Cortex of kidney (tissue), 1 donor: ENCODE measurements around the gene MAD1L1.

ENCODE experiments used
- DNase-seq: peaks from one replicate; lab custom pipeline; 2025; lab: John Stamatoyannopoulos, UW

The MAD1L1 gene

DNA sequence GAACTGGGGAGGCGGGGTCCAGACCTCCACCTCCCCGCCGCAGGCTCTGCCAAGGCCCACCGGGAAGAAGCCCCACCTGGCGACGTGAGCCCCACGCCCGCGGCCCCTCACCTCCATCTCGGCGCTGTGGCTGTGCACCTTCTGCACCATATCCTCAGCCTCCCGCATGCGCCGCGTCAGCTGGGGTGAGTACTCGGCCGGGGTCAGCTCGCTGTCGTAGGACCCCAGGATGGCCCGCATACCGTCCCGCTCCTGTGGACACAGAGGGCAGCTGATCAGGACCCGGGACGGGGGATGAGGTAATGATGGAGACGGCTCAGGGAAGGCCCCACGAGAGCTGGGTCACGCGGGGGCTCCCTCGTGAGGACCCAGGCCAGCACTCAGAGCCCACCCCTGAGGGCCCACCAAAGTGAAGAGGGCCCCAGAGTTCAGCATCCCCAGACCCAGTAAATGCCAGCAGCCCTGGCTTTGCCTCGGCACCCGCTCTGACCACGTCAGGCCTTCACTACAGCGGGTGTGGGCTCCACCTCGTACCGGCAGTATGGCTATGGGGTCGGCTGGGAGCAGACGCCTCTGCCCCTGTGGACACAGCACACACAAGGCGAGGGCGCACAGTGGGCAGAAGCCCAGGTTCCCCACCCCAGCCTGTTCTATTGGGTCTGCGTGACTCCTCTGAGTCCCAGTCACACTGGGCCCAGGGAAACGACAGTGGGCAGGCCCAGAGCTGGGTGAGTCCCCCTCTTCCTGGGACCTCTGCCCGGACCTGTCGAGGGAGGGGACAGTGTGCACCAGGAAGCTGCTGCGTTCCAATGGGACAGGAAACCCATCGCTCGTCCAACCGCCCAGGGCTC is 218.1 kb downstream of the MAD1L1 start:
- no peak for DNase-seq

DNA sequence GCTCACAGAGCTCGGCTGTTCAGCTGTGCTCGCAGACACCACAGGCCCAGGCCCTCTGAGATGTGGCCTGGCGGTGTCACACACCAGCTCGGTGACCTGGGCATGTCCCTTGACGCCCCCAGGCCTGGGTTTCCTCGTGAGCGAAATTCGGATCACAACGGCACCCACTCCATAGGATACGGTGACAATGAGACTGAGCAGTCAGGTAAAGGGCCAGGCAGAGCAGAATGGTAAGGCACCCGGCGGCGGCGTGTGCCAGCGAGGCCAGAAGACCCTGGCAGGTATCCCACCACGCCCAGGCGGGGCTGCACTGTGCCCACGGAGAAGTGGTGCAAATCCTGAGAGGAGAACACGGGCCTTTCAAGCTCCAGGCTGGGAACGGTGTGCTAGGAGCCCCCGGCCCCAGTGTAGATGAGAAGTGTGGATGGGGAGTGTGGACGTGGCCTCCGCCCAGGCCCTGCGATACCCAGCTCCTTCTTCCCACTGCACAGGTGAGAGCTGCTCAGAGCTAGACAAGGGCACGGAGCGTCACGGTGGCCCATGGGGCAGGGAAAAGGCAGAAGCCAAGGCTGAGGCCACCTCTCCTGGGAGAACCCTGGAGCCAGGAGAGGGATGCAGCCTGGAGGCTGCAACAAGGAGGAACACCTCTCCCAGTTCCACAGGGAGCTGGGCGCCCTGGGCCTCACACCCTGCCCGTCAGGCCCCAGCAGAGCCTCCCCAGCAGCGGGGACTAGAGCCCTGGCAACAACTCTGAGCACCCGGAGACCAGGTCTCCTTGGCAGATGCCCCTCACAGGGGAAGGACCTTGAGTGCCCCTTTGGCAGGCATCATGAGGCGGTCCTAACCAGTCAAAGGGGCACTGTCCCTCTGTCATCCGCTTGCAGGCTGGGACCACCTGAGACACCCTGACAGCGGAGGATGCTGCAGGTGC is 219.1 kb downstream of the MAD1L1 start:
- no peak for DNase-seq

DNA sequence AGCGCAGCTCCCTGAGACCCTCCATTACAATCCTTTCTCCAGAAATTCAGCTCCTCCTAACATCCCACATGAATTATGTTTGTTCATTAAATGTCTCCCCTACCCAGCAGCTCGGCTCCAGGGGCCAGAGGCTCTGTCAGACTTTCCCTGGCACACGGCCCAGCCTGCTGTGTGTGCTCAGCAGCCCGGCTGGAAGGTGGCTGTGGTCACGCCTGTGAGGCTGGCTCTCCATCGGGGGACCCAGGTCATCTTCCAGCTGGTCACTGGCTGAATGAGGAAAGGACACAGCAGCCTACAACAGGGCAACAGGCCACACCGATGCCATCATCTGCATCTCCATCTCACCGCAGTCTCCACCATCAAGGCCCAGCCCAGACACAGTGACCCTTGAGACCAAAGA is 219.8 kb downstream of the MAD1L1 start:
- no peak for DNase-seq

DNA sequence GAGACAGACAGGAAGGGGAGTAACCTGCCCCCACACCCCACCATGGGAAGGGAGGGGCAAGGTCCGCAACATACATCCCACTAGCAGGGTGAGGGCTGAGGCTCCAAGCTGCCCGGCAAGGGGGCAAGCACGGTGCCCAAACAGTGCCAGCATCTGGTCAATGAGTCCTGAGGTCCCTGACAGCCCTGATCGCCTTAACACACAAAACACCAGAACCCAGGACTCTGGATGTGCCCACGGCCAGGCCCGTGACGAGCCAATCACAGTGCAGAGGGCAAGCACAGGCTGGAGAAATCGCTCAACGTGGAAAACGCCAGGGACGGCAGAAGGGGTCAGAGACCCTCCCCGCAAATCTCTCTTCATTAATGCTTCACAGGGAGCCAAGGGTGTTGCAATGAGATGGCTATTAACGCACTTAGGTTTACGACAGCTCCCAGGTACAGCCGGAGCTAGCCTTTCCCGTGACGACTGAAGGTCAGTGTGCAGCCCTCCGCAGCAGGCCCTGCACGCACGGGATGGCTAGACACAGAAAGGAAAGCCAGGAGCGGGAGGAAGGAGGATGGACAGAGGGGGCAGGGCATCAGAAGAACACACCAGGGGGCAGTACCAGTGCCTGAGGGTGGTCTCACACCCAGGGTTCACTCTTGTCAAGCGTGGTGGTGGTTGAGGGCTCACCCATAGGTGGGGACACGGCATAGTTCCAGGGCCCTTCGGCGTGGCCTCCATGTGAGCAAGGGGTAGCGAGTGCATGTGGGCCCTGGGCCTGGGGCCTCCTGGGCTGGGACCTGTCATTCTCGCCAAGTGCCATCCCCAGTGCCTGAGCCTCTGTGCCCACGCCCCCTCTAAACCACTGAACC is 220.5 kb downstream of the MAD1L1 start:
- no peak for DNase-seq

DNA sequence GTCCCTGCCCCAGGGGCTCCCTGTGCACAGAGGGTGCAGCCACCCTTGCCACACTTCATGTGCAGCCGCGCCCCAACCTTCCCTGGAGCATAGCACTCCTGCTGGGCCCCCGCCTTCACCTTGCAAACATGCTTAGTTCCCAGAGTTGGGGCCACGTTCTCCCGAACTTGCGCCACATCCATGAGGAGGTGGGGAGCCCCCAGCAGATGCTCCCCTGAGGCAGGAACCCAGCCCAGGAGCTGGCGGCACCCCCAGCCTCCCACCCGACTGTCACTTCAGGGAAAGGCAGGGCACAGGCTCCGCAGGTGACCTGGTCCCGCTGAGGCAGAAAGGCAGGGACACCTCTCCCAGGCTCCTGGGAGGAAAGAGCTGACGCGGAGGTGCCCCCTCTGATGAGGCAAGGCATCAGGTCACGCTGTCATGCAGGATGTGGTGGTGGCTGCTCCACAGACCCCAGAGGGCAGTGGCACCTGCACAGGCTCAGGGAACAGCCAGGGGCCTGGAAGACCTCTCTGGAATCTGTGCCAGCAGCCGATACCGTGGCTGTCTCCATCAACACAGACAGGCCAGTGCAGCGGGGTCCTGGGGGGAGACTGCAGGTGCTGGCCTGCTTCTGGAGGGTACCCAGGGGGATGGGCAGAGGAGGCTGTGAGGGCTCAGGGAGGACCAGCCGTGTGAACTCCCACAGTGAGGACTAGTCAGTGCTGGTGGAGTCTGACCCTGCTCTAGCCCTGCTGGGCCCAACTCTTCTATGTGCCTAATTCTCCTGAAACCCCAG is 221.3 kb downstream of the MAD1L1 start:
- no peak for DNase-seq

DNA sequence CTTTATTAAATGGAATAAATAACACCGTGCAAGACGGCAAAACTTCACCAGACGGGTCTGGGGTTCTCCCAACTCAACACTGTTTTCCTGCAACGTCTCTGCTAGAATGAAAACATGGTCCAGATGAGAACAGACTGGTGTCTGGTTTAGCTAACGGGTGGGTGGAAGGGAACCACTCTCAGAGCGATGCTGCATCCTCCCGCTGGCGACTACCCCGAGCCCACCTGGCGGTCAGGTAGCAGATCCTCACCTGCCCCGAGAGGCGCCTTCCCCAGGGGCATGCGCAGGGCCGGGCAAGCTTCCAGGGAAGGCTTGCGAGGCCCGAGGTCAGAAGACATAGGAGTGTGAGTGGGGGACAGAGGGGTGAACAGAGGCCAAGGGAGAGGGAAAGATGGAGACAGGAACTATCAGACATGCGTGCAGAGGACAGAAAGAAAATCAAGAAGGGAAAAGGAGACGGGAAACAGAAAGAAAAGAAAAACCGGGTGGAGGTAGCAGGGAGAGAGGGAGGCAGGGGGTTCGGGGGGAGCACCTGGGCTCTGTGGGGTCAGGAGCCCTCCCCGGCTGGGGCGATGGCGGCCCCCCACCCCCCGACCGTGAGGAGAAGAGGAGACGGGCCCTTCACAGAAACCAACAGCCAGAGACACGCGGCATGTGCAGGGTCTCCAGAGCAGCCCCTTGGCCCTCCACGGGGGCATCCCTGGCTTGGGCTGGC is 222.0 kb downstream of the MAD1L1 start:
- DNase-seq, result no peak

DNA sequence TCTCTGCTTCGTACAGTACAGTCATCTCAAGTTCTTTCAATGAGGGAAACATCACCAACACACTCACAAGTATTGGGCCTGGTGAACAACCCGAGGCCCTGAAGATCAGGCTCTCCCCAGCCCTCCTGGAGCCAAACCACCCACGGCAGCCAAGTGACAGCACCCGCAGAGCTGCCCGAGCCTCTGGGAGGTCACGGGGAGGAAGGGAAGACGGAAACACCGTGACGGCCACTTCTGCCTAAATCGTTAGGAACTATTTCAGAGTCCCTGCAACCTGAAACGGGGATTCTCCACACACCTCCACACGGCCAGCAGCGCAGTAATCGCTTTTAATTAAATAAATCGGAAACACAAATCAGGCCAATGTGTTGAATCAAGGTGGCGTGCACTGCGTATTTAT is 222.6 kb downstream of the MAD1L1 start:
- DNase-seq, result no peak

DNA sequence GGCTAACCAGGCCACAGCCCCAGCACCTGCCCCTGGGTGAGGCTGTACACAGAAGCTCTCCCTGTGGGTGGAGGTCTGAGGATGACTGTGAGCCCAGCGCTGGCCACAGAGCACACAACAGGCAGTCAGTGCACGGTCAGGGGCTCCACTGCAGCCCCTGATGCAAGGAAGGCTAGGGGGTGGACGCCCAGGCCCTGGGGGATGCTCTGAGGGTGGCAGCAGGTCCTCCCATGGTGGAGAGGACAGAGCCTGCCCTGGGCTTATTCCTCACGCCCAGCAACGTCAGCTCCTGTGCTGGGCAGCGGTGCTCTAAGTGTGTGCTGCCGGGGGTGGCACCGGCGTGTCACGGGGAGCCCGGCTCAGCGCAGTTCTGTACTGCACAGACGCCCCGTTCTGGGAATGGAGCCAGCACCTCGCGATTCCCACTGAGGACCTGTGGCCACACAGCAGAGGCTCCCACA is 223.2 kb downstream of the MAD1L1 start:
- no peak for DNase-seq

DNA sequence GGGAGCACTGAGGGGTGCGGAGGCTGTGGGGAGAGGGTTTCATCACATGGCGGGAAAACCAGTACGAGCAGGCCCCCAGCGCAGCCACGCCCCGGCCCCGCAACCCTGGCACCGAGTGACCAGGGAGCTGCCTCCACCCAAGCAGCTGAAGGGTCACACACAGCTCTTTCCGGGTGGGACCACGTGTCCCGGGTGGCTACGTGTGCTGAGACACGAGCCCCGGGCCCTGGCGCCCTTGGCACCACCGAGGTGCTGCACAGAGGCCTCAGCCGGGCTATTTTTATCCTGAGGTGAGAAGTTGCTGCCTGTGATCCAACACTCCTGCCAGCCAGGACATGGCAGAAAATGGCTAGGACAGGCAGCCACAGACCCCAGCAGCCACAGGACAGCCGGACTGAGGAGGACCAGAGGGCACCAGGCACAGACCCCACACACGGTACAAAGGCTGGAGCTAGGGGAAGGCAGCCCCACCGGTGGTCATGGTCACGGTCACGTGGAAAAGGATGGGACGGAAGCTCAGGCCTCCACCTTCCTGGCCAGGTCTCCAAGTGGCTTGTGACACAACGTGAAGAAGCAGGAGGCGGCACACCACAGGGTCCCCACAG is 223.7 kb downstream of the MAD1L1 start:
- DNase-seq, result no peak

DNA sequence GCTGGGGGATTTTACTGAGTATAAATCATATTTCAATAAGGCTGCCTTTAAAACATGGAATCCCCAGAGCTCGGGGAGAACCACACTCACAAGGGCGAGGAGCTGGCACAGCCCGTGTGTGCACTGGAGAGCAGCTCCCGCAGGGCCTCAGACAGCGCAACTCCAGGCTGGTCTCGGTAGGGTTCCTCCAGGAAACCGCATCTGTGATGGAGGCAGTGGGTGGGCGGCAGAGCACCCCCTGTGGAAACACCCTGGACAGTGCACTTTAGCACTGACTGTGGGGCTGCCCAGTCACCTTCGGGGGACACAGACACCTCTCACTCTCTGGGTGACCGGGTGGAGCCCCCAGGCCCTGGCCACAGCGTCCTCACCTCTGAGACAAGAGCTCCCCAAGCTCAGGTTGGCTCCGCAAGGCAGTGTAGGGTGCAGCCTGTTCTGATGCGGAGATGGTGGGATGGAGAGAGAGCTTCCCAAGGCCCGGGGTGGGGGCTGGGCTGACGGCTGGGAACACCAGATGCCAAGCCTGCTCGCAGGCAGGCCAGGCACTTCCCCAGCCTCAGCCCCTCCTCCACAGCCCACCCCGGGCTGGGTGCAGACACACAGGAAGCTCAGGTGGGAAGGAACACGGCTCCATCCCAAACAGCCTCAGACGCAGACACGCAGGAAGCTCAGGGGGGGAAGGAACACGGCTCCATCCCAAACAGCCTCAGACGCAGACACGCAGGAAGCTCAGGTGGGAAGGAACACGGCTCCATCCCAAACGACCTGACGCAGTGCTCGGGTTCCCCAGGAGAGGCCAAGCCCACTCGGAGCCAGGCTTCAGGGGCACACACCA is 224.4 kb downstream of the MAD1L1 start:
- DNase-seq, result no peak

DNA sequence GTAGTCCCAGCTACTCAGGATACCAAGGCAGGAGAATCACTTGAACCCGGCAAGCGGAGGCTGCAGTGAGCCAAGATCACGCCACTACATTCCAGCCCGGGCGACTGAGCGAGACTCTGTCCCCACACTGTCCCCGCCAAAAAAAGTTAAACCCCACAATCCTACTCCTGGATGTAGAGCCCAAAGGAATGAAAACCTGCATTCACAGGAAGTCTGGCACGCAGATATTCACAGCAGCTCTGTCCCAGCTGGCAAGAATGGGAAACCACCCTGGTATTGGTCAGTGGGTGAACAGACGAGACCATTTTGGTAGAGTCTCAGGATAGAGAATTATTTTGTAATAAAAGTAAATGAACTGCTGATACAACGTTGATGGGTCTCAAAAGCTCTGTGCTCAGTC is 225.2 kb downstream of the MAD1L1 start:
- no peak for DNase-seq

DNA sequence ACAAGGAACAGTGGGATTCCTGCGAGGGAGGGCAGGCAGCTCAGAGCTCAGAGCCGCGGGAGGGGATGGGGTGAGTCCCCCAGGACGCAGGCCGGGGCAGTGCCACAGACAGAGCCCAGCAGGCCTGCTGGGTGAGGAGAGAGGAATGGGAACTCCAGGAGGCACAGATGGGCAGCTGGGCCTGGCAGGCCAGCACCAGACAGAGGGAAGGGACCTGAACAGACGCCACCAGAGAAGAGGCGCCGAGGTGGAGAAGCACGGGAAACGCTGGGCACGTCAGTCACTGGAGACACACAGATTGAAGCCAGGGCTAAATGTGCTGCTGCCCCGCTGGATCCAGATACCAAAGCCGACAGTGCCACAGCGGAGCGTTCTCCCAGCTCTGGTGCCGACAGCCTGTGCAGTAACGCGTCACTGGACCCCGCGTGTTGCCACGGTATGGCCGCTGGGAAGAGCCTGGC is 225.8 kb downstream of the MAD1L1 start:
- no peak for DNase-seq

DNA sequence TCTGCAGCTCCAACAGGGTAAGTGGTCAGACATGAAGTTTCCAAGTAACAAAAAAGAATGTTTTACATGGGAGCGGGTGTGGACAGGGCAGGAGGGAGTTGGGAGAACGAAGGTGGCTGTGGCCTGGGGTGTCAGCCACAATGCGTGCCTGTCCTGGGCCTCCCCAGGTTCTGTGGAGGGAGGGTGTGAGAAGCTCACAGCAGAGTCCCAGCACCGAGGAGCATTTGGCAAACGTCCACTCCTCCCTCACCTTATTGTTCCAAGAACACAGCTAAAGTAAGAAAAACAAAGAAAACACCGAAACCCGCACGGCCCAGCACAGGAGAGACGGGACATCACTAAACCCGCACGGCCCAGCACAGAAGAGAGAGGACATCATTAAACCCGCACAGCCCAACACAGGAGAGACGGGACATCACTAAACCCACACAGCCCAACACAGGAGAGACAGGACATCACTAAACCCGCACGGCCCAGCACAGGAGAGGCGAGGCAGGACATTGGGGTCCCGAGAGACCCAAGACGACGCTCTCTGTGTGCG is 226.4 kb downstream of the MAD1L1 start:
- DNase-seq, result no peak

DNA sequence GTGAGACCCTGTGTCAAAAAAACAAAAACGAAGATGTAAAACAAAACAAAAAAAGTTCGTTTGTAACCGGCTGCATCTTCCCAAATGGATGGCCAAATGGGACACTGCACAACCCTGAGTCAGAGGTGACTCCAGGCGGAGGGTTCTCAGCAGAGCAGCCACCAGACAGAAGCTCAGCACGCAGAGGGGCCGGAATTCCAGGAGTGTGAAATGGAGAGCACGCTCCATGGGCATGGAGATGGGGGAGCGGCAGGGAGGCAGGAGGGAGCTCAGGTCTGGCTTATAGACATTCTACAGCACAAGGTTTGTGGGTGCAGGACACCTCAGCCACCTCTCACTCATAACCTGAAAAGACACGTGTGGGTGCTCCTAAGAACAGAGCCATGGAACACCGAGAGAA is 227.0 kb downstream of the MAD1L1 start:
- no peak for DNase-seq

DNA sequence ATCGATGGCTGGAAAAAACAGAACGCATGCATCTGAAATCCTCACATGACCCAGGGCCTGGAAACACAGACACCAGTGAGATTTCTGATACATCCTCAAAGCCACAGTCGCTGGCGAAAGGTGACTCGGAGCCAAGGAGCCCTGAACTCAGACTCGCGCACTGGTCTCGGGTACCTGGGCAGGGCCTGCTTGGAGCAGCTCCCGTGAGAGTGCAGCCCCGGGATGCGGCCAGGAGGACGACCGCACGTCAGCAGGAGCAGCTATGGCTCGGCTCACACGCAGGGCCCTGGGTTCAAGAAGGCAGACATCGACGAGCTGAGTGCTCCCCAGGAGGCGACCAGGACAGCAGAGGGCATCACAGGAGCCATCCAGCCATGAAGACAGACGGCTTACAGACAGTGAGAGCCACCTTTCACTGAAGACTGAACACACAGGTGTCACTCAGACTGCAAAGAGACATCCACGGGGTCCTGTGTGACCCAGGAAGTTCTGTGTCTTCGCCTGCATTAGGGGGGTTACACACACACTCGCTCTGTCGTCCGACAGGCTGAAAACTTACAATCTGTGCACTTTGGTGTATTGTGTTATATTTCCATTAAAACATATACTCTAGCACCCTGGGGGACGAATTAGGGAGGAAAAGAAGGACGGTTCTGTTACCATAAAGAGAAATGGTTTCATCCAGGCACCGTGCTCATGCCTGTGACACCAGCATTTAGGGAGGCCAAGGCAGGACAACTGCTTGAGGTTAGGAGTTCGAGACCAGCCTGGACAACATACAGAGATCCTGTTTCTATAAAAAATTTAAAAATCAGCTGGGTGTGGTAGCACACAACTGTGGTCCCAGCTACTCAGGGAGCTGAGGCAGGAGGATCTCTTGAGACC is 227.7 kb downstream of the MAD1L1 start:
- DNase-seq, result no peak

DNA sequence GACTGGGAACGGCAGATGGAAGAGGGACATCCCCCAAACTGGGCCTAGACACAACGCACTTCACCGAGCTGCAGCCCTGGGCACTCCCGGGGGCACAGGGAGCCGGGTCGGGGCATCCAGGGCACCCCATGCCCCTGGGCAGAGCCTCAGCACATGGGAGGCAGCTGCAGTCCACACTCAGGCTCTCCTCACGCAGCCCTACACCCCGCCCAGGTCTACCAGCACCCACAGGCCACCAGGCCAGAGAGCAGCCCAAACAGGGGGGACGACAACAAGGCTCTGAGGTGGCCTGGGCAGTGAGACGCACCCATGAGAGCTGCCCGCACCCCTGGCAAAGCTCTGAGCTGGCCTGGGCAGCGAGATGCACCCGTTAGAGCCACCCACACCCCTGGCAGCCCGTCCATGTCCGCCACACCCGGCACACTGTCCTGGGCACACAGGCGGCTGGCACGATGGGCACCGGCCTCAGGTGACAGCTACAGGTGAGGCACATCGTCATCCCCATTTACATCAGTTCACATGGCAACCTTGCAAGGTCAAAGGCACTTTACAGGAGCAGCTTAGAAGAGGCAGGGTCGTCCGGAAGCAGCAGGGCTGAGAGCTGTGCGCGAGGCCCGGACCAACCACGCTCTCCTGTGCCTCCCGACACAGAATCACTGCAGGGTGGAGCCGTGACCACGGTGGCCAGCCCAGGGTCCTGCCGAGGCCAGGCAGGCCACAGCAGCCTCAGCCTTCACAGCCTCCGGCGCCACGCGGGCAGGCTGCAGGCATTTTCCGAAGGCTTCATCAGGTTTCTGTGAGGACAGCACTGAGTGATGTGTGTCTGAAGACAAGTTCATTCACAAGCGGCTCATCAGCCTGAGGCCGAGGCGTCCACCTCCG is 228.6 kb downstream of the MAD1L1 start:
- DNase-seq, result no peak

DNA sequence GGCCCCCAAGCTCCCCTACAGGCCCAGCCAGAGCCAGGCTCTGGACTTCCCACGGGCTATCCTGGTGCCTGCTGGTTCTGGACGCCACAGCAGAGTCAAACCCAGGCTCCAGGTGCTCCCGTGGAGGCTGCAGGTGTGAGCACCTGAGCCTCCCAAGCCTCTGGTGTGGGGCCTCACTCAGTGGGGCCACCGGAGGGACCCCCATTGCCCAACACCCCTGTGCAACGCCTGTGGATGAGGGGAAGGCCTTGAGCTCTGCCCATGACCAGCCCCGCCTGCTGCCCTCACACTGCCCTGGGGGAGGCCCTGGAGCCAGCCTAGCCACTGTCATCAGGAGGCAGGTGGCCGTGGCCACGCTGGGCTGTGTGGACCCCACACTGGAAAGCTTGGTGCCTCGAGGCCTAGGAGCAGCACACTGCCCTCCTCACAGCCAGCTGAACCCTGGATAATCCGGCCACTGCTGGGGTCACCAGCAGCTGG is 229.3 kb downstream of the MAD1L1 start:
- DNase-seq, result no peak
